Prostate gland (tissue), 2 donors: ENCODE measurements around the gene MYEOV.

ENCODE experiments used
- POLR2AphosphoS5 ChIP-seq: sonication (generic); formaldehyde crosslinking; IDR thresholded peaks from one replicate; pipeline ENCODE4 v1.6.1; 2017; ENCODE audit warnings: antibody characterized with exemption
- TF ChIP-seq, protein P1 (sequence below), 4 experiments: fragments of 200-600 bp in 2 of 4; fragments of 450-650 bp in 2 of 4; sonication (generic) in 2 of 4; IDR thresholded peaks; 1 replicate in 3 of 4; 2 replicates in 1 of 4; pipeline ENCODE4 v1.5.1; 2016 to 2019; ENCODE audit warnings: antibody characterized with exemption in 4 of 4, mild to moderate bottlenecking in 2 of 4, moderate library complexity in 2 of 4

DNA sequence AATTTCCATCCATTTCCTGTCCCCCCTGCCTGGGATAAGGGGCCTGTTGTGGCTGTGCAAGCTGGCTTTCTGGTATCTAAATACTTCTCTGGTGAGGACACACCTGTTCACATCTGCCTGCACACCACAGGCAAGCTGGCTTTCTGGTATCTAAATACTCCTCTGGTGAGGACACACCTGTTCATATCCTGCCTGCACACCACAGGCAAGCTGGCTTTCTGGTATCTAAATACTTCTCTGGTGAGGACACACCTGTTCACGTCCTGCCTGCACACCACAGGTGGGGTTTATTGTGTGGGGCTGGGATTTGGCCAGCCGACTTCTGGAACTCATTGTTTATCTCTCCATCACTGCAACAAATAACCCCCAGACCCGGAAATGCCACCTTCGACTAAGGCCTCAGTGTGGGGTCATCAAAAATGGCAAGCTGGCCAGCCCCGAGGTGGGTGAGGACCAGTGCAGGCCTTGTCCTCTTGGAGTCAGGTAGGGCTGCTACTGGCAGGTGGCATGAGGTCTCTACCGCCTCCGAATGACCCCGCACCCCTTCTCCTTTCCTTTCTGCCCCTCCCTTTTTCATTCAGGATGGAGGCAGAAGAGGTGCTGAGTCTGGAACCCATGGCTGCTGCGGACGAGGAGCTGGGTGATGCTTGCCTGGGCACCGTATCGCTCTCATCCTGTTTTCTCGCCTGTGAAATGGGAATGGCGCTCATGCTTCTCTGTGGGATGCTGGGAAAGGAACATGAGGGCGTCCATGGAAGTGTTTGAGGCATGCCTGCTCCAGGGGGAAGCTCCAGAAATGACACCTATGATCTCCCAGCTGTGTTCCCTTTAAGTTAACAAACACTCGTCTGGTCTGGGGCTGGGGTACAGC is 43.5 kb upstream of the MYEOV start:
- TF ChIP-seq, protein P1, sequence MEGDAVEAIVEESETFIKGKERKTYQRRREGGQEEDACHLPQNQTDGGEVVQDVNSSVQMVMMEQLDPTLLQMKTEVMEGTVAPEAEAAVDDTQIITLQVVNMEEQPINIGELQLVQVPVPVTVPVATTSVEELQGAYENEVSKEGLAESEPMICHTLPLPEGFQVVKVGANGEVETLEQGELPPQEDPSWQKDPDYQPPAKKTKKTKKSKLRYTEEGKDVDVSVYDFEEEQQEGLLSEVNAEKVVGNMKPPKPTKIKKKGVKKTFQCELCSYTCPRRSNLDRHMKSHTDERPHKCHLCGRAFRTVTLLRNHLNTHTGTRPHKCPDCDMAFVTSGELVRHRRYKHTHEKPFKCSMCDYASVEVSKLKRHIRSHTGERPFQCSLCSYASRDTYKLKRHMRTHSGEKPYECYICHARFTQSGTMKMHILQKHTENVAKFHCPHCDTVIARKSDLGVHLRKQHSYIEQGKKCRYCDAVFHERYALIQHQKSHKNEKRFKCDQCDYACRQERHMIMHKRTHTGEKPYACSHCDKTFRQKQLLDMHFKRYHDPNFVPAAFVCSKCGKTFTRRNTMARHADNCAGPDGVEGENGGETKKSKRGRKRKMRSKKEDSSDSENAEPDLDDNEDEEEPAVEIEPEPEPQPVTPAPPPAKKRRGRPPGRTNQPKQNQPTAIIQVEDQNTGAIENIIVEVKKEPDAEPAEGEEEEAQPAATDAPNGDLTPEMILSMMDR (IDR thresholded peaks at IDR 0.05) = no peak
- no peak for TF ChIP-seq POLR2AphosphoS5
